DND-41 (cell line): Measurements from ENCODE around the gene NUAK2.

Experiments used
- CTCF ChIP-seq: IDR thresholded peaks from 2 replicates; pipeline ENCODE4 v1.5.1; 2012; ENCODE audit warnings: borderline replicate concordance, low read length, moderate library complexity, mild to moderate bottlenecking; ENCODE audit not compliant: poor library complexity, severe bottlenecking; ENCODE audit errors: extremely low read depth
- EZH2 ChIP-seq: IDR thresholded peaks from 3 replicates; pipeline ENCODE4 v1.6.1; 2012; ENCODE audit warnings: borderline replicate concordance, low read depth, mild to moderate bottlenecking, moderate library complexity, low read length, inconsistent platforms; ENCODE audit not compliant: severe bottlenecking

GRCh38 chr1:205353612-205354011, 32.1 kb upstream of the NUAK2 start:
- TF ChIP-seq CTCF (no peak), EZH2 (no peak)
